ENCODE results near the gene DPCD. TPM values are rescaled to one million over a fixed set of nuclear protein-coding genes. Genes with fewer than 3 reads are reported as not detected.

DPCD gene
- total and polyA plus RNA-seq, 9 donors: 12.9 to 48.3 (median 19.8) TPM

- Histone ChIP-seq H3K9me3 (no peaks in the 10 kb centered on the region), H3K4me1 (ENCODE audit: insufficient read depth) (no peaks in the 10 kb centered on the region), H3K4me3 (no peak overlapping the region), H3K36me3 (no peaks in the 10 kb centered on the region), H3K27me3 (peaks cover 3% of the 10 kb centered on the region), H3K27ac (no peak overlapping the region)
- TF ChIP-seq POLR2A (IDR thresholded peaks at IDR 0.05): no peak
- TF ChIP-seq, protein P1, sequence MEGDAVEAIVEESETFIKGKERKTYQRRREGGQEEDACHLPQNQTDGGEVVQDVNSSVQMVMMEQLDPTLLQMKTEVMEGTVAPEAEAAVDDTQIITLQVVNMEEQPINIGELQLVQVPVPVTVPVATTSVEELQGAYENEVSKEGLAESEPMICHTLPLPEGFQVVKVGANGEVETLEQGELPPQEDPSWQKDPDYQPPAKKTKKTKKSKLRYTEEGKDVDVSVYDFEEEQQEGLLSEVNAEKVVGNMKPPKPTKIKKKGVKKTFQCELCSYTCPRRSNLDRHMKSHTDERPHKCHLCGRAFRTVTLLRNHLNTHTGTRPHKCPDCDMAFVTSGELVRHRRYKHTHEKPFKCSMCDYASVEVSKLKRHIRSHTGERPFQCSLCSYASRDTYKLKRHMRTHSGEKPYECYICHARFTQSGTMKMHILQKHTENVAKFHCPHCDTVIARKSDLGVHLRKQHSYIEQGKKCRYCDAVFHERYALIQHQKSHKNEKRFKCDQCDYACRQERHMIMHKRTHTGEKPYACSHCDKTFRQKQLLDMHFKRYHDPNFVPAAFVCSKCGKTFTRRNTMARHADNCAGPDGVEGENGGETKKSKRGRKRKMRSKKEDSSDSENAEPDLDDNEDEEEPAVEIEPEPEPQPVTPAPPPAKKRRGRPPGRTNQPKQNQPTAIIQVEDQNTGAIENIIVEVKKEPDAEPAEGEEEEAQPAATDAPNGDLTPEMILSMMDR (IDR thresholded peaks at IDR 0.05): no peak
- no peak for TF ChIP-seq EP300 (IDR thresholded peaks at IDR 0.05)
- DNase-seq: no peak
- intact Hi-C loops (cut with DNase I): loop anchor here in 1 of 4 donors (10.0 kb wide), 1 partner anchor 288 kb away; no protein-coding TSS in a partner anchor
- WGBS, 3 donors: 63 to 75% (median 67%) methylated on average over 3 of the region's 3 CpGs
Measured at GRCh38 chr10:101563007-101563406, 25.1 kb upstream of the DPCD start.

GRCh38 chr10:101563497-101564040 is 24.6 kb upstream of the DPCD start:
- intact Hi-C loops (cut with DNase I): loop anchor here in 1 of 4 donors (10.0 kb wide), 1 partner anchor 289 kb away; no protein-coding TSS in a partner anchor
- Histone ChIP-seq H3K27me3 (peaks cover 3% of the 10 kb centered on the region), H3K27ac (no peak overlapping the region), H3K4me1 (ENCODE audit: insufficient read depth) (no peaks in the 10 kb centered on the region), H3K36me3 (no peaks in the 10 kb centered on the region), H3K9me3 (no peaks in the 10 kb centered on the region), H3K4me3 (no peak overlapping the region)
- TF ChIP-seq, protein P1 (IDR thresholded peaks at IDR 0.05): no peak
- TF ChIP-seq POLR2A (IDR thresholded peaks at IDR 0.05): no peak
- TF ChIP-seq EP300 (IDR thresholded peaks at IDR 0.05): no peak
- DNase-seq: no peak
- 57 to 66% (median 65%) methylated on average over 11 of the region's 11 CpGs for WGBS, 3 donors

DNA sequence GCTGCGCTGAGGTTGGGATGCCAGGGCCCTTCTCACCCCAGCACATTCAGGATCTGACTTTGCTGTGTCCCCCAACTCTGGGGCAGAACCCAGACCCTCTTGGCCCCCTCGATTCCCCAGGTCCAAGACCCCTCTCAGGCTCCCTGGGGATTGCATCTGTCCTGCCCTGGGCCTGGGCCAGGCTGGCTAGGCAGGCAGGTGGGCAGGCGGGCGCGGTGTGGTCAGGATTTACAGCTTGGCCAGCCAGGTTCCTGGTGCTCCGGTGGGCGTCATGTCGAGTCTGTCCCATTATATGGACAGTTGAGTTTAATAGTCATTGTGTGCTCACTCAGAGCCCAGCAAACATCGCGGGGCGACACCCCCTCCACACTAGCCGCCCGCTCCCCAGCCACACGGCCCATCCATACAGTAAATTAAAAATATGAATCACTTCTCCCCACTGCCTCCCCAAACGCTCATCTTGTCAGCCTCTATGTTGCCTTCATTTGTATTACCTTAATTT is 23.6 kb upstream of the DPCD start:
- Histone ChIP-seq H3K4me3 (no peak overlapping the region), H3K27ac (no peak overlapping the region), H3K36me3 (no peaks in the 10 kb centered on the region), H3K9me3 (no peaks in the 10 kb centered on the region), H3K4me1 (ENCODE audit: insufficient read depth) (peaks cover under 1% of the 10 kb centered on the region), H3K27me3 (peaks cover 3% of the 10 kb centered on the region)
- DNase-seq: peak in 3 of 5 donors; percentile 5 to 28 (median 10)
- TF ChIP-seq POLR2A (IDR thresholded peaks at IDR 0.05) (no peak), EP300 (IDR thresholded peaks at IDR 0.05) (no peak)
- TF ChIP-seq, protein P1 (IDR thresholded peaks at IDR 0.05): no peak
- intact Hi-C loops (cut with DNase I): loop anchor here in 1 of 4 donors (10.0 kb wide), 1 partner anchor 290 kb away; no protein-coding TSS in a partner anchor
- 60 to 65% (median 62%) methylated on average over 14 to 15 of the region's 15 CpGs for WGBS, 3 donors

- intact Hi-C loops (cut with DNase I): loop anchor here in 1 of 4 donors (10.0 kb wide), 1 partner anchor 291 kb away; no protein-coding TSS in a partner anchor
- peaks cover 6% of the 10 kb centered on the region for H3K4me1 ChIP-seq (ENCODE audit: insufficient read depth)
- H3K27me3 ChIP-seq: peaks cover 3% of the 10 kb centered on the region
- DNase-seq: peak in 1 of 5 donors; percentile 9
- WGBS, 3 donors: 67 to 79% (median 69%) methylated on average over 5 of the region's 5 CpGs
- no peaks in the 10 kb centered on the region for H3K9me3 ChIP-seq
- no peak overlapping the region for H3K27ac ChIP-seq
- no peaks in the 10 kb centered on the region for H3K36me3 ChIP-seq
- TF ChIP-seq EP300 (IDR thresholded peaks at IDR 0.05) (no peak), POLR2A (IDR thresholded peaks at IDR 0.05) (no peak)
- TF ChIP-seq, protein P1 (IDR thresholded peaks at IDR 0.05): no peak
- no peak overlapping the region for H3K4me3 ChIP-seq
Measured at GRCh38 chr10:101565370-101565900, 22.7 kb upstream of the DPCD start.

All from ovary (tissue), 9 donors.